Activated naive CD8-positive, alpha-beta T cell treated with anti-CD3 and anti-CD28 coated beads, Interleukin-2, amount 50 U/mL, for 16 hours (primary cell): ENCODE measurements around the gene KRTAP9-7.
"Not testable (repeated sequence)": the region's sequence is repeated elsewhere in the genome, so short reads cannot be mapped to it uniquely, and the experiment has no call there.

Source experiments
- DNase-seq: peaks from one replicate; pipeline ENCODE4 v3.0.0-alpha.2; 2020; ENCODE audit warnings: low read depth, low spot score

KRTAP9-7 gene, protein sequence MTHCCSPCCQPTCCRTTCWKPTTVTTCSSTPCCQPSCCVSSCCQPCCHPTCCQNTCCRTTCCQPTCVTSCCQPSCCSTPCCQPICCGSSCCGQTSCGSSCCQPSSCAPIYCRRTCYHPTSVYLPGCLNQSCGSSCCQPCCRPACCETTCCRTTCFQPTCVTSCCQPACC

DNA sequence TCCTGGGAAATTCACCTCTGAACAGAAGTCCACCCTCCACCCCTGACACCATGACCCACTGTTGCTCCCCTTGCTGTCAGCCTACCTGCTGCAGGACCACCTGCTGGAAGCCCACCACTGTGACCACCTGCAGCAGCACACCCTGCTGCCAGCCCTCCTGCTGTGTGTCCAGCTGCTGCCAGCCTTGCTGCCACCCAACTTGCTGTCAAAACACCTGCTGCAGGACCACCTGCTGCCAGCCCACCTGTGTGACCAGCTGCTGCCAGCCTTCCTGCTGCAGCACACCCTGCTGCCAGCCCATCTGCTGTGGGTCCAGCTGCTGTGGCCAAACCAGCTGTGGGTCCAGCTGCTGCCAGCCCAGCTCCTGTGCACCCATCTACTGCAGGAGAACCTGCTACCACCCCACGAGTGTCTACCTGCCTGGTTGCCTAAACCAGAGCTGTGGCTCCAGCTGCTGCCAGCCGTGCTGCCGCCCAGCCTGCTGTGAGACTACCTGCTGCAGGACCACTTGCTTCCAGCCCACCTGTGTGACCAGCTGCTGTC lies at the start of gene KRTAP9-7:
KRTAP9-7 (plus strand) TSS at position 51 of the 543 bp plus-strand sequence; CDS start at position 51, 0 bp downstream.
- not testable (repeated sequence) for DNase-seq

DNA sequence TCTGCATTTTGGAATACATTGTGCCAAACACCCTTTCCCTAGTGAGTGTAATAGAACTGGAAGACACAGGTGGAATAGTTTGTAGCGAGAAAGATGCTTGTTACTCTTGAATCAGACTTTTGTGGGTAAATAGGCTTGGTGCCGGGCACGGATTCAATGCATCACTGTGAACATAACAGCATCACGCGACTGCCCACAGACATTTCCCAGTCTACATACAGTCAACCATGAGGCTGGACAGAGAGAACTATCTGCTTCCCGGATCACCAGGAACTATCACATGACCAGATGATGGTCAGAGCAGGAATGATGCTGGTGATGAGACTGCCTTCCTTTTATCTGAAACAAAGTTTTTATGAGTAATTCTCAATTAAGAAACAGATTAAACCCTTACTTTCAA lies 49.4 kb upstream of the KRTAP9-7 start:
- no peak for DNase-seq

DNA sequence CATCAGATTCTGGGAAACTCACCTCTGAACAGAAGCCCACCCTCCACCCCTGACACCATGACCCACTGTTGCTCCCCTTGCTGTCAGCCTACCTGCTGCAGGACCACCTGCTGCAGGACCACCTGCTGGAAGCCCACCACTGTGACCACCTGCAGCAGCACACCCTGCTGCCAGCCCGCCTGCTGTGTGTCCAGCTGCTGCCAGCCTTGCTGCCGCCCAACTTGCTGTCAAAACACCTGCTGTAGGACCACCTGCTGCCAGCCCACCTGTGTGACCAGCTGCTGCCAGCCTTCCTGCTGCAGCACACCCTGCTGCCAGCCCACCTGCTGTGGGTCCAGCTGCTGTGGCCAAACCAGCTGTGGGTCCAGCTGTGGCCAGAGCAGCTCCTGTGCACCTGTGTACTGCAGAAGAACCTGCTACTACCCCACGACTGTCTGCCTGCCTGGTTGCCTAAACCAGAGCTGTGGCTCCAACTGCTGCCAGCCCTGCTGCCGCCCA lies 48.9 kb upstream of the KRTAP9-7 start, which contains the start of gene KRTAP9-2:
KRTAP9-2 (plus strand) TSS at position 51 of the 498 bp plus-strand sequence; CDS start at position 58, 7 bp downstream.
- DNase-seq: not testable (repeated sequence)

- no peak for DNase-seq
Measured at GRCh38 chr17:41230094-41230493, 45.4 kb upstream of the KRTAP9-7 start.

- no peak for DNase-seq
Measured at GRCh38 chr17:41231731-41232130, 43.8 kb upstream of the KRTAP9-7 start.

- not testable (repeated sequence) for DNase-seq
Measured at GRCh38 chr17:41232399-41233105, 42.9 kb upstream of the KRTAP9-7 start, which contains the start of gene KRTAP9-3. KRTAP9-3 (plus strand) TSS chr17:41232449; CDS start chr17:41232502, 53 bp downstream.

DNA sequence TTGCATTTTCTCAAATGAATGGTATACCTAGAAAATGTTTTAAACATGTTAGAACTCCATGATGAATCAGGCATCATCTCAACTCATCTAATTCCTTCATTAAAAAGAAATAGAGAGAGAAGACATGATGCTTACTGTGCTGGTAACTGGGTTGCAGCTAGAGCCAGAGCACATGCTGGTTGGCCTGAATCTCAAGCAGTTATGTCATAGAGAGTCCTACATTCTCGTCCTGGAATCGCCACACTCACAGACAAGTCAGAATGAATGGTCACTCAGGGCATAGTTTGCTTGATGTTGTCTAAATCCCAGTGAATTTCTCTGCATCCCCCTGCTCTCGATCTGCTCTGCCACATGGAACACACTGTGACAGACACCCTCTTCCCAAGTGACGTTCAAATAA lies 38.4 kb upstream of the KRTAP9-7 start:
- not testable (repeated sequence) for DNase-seq

DNA sequence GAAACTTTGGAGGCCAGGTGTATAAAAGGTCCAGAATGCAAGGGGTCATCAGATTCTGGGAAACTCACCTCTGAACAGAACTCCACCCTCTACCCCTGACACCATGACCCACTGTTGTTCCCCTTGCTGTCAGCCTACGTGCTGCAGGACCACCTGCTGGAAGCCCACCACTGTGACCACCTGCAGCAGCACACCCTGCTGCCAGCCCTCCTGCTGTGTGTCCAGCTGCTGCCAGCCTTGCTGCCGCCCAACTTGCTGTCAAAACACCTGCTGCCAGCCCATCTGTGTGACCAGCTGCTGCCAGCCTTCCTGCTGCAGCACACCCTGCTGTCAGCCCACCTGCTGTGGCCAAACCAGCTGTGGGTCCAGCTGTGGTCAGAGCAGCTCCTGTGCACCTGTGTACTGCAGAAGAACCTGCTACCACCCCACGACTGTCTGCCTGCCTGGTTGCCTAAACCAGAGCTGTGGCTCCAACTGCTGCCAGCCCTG lies 37.5 kb upstream of the KRTAP9-7 start, which contains the start of gene KRTAP9-8:
KRTAP9-8 (plus strand) TSS at position 51 of the 489 bp plus-strand sequence; CDS start at position 104, 53 bp downstream.
- DNase-seq: not testable (repeated sequence)

GRCh38 chr17:41246995-41247787 lies 28.3 kb upstream of the KRTAP9-7 start:
- DNase-seq: not testable (repeated sequence)

DNA sequence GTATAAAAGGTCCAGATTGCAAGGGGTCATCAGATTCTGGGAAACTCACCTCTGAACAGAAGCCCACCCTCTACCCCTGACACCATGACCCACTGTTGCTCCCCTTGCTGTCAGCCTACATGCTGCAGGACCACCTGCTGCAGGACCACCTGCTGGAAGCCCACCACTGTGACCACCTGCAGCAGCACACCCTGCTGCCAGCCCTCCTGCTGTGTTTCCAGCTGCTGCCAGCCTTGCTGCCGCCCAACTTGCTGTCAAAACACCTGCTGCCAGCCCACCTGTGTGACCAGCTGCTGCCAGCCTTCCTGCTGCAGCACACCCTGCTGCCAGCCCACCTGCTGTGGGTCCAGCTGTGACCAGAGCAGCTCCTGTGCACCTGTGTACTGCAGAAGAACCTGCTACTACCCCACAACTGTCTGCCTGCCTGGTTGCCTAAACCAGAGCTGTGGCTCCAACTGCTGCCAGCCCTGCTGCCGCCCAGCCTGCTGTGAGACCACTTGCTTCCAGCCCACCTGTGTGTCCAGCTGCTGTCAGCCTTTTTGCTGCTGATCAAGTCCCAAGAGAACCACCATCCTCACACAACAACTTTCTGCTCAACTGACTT lies 25.8 kb upstream of the KRTAP9-7 start, which contains the start of gene KRTAP9-4:
KRTAP9-4 (plus strand) TSS at position 51 of the 604 bp plus-strand sequence; CDS start at position 85, 34 bp downstream.
- DNase-seq: not testable (repeated sequence)

- DNase-seq: no peak
Measured at GRCh38 chr17:41251261-41251660, 24.2 kb upstream of the KRTAP9-7 start.

DNA sequence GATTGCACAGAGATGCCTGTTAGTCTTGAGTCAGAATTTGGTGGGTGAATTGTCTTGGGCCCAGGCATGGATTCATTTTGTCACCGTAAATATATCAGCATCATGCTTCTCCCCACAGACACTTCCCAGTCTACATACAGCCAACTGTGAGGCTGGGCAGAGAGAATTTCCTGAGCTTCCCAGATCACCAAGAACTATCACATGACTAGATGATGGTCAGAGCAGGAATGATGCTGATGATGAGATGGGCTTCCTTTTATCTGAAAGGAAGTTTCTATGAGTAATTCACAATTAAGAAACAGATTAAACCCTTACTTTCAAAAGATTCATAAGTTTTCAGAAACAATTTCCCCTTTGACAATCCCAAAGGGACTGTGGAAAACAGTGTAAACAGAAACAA lies 20.6 kb upstream of the KRTAP9-7 start:
- DNase-seq: no peak

GRCh38 chr17:41255381-41256290 lies 19.9 kb upstream of the KRTAP9-7 start, which contains the start of gene KRTAP9-9:
KRTAP9-9 (plus strand) TSS chr17:41255384.
- DNase-seq: not testable (repeated sequence)

- DNase-seq: no peak
Measured at GRCh38 chr17:41256291-41256685, 19.2 kb upstream of the KRTAP9-7 start.

DNA sequence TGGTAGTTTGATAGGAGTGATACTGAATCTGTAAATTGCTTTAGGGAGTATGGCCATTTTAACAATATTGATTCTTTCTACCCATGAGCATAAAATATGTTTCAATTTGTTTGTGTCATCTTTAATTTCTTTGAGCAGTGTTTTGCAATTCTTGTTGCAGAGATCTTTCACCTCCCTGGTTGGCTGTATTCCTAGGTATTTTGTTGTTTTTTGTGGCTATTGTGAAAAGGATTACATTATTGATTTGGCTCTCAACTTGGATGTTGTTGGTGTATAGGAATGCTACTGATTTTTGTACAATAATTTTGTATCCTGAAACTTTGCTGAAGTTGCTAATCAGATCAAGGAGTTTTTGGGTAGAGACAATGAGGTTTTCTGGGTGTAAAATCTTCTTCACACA lies 17.1 kb upstream of the KRTAP9-7 start:
- no peak for DNase-seq

- no peak for DNase-seq
Measured at GRCh38 chr17:41263212-41263611, 12.3 kb upstream of the KRTAP9-7 start.

DNA sequence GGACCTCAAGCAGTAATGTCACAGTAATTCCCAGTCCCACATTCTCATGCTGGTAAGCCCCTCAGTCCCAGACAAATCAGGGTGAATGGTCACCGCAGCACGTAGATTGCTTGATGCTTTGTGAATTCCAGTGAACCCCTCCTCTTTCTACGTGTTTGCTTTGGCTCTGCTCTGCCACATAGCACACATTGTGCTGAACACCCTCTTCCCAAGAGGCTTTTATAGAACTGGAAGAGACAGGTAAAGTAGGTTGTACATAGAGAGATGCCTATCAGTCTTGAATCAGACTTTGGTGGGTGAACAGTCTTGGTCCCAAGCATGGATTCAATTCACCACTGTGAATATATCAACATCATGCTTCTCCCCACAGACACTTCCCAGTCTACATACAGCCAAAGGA lies 10.9 kb upstream of the KRTAP9-7 start:
- no peak for DNase-seq

DNA sequence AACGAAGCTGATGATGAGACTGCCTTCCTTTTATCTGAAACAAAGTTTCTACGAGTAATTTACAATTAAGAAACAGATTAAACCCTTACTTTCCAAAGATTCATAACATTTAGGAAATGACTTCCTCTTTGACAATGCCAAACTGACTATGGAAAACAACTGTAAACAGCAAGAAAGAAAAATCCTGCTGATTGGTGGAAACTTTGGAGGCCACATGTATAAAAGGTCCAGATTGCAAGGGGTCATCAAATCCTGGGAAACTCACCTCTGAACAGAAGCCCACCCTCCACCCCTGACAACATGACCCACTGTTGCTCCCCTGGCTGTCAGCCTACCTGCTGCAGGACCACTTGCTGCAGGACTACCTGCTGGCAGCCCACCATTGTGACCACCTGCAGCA lies 10.4 kb upstream of the KRTAP9-7 start, which contains the start of gene KRTAP9-6:
KRTAP9-6 (plus strand) TSS at position 301 of the 400 bp plus-strand sequence; CDS start at position 301, 0 bp downstream.
- no peak for DNase-seq

DNA sequence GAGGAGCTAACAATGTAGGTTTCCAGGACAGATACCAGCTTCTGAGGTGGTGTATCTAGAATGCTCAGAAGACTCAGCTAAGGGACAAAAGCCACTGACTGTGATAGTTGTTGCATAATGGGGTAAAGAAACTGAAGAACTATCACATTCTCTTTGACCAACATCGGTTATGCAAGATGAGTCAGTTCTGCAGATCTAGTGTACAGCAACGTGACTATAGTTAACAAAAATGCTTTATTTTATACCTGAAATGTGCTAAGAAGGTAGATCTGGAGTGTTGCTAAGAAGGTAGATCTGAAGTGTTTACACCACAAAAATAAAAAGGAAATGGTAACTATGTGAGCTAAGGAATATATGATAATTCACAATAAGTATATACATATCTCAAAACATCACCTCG lies 7.8 kb upstream of the KRTAP9-7 start:
- DNase-seq: no peak
